ENCODE measurements around the gene RPL10. TPM values are rescaled to one million over a fixed set of nuclear protein-coding genes. Genes with fewer than 3 reads are reported as not detected.

RPL10 gene
- total and polyA plus RNA-seq, 2 of the 8 experiments (the other 6 are each of a cell fraction or from before 2014, with no cell fraction given), result 2,633 to 4,293 TPM

DNA sequence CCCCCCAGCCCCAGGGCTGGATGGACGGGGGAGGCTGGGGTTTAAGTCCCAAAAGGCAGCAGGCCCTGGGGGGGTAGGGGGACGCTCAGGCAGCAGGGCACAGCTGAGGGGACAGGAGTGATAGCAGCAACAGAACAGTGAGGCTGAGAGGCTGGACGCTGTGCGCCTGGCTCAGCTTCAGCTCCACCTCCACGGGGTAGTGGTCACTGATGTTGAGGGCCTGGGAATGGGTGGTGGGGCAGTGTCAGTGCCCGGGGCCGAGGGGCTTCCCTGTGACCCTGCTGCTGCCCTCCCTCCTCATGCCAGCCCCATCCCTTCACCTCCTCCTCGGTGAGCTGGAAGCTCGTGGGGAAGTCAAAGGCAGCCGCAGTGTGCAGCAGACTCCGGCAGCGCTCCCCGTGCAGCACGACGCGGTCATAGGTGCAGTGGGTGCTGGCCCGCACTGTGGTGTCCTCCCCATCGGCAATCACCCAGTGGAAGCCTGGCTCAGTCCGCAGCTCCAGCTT is 4.5 kb downstream of the RPL10 start (continued):
- TF ChIP-seq, protein P1, sequence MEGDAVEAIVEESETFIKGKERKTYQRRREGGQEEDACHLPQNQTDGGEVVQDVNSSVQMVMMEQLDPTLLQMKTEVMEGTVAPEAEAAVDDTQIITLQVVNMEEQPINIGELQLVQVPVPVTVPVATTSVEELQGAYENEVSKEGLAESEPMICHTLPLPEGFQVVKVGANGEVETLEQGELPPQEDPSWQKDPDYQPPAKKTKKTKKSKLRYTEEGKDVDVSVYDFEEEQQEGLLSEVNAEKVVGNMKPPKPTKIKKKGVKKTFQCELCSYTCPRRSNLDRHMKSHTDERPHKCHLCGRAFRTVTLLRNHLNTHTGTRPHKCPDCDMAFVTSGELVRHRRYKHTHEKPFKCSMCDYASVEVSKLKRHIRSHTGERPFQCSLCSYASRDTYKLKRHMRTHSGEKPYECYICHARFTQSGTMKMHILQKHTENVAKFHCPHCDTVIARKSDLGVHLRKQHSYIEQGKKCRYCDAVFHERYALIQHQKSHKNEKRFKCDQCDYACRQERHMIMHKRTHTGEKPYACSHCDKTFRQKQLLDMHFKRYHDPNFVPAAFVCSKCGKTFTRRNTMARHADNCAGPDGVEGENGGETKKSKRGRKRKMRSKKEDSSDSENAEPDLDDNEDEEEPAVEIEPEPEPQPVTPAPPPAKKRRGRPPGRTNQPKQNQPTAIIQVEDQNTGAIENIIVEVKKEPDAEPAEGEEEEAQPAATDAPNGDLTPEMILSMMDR (IDR thresholded peaks at IDR 0.05; ENCODE audit: control extremely low read depth in 1 of 3, insufficient read depth in 1 of 3, low read depth in 1 of 3, low read length in 3 of 3), result no peak
- TF ChIP-seq, protein P2, sequence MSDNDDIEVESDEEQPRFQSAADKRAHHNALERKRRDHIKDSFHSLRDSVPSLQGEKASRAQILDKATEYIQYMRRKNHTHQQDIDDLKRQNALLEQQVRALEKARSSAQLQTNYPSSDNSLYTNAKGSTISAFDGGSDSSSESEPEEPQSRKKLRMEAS (IDR thresholded peaks at IDR 0.05), result no peak
- no peak for TF ChIP-seq JUND (IDR thresholded peaks at IDR 0.05; ENCODE audit: low read length)
- no peak for TF ChIP-seq EP300 (IDR thresholded peaks at IDR 0.05; ENCODE audit: borderline replicate concordance in 1 of 2, low read depth in 2 of 2, low read length in 2 of 2)
- no peak for TF ChIP-seq RAD21 (IDR thresholded peaks at IDR 0.05 in 1 of 2, conservative IDR thresholded peaks at IDR 0.05 in 1 of 2; ENCODE audit: low read depth in 2 of 2, low read length in 2 of 2)
- no peak for TF ChIP-seq RBBP5 (IDR thresholded peaks at IDR 0.05; ENCODE audit: borderline replicate concordance, low read depth, low read length)
